ENCODE results near the gene CLEC16A. TPM values are rescaled to one million over a fixed set of nuclear protein-coding genes. Genes with fewer than 3 reads are reported as not detected.

Gene CLEC16A
- total RNA-seq, 4 donors from 2014 or later = 7.6 to 65.6 (median 28.0) TPM

GRCh38 chr16:10969615-10970014, 25.3 kb downstream of the CLEC16A start:
- Histone ChIP-seq H3K27me3 (no peaks in the 10 kb centered on the region), H3K9me3 (no peaks in the 10 kb centered on the region), H3K36me3 (no peaks in the 10 kb centered on the region), H3K4me3 (no peak overlapping the region), H3K27ac (no peak overlapping the region), H3K4me1 (no peaks in the 10 kb centered on the region)
- DNase-seq = no peak
- intact Hi-C loops (cut with DNase I; ENCODE audit: low total_unique reads) = no loop called here
- TF ChIP-seq POLR2A (IDR thresholded peaks at IDR 0.05) = no peak
- no peak for TF ChIP-seq CTCF (IDR thresholded peaks at IDR 0.05)

- intact Hi-C loops (cut with DNase I; ENCODE audit: low total_unique reads) = no loop called here
- Histone ChIP-seq H3K4me1 (no peaks in the 10 kb centered on the region), H3K27me3 (no peaks in the 10 kb centered on the region), H3K36me3 (no peaks in the 10 kb centered on the region), H3K4me3 (no peak overlapping the region), H3K9me3 (no peaks in the 10 kb centered on the region), H3K27ac (no peak overlapping the region)
- DNase-seq = no peak
- TF ChIP-seq CTCF (IDR thresholded peaks at IDR 0.05) (no peak), POLR2A (IDR thresholded peaks at IDR 0.05) (no peak)
These were observed 25.7 kb downstream of the CLEC16A start for GRCh38 chr16:10970065-10970464.

GRCh38 chr16:10971560-10971961, 27.2 kb downstream of the CLEC16A start:
- no peaks in the 10 kb centered on the region for H3K9me3 ChIP-seq
- intact Hi-C loops (cut with DNase I; ENCODE audit: low total_unique reads) = no loop called here
- peak; percentile 52 to 74 for DNase-seq
- H3K27me3 ChIP-seq = no peaks in the 10 kb centered on the region
- H3K27ac ChIP-seq = peak overlapping the region; percentile 37 to 52
- H3K4me1 ChIP-seq = no peaks in the 10 kb centered on the region
- H3K4me3 ChIP-seq = no peak overlapping the region
- TF ChIP-seq POLR2A (IDR thresholded peaks at IDR 0.05) = no peak
- TF ChIP-seq CTCF (IDR thresholded peaks at IDR 0.05) = peak; percentile 83 to 88 (median 84)
- no peaks in the 10 kb centered on the region for H3K36me3 ChIP-seq

GRCh38 chr16:10972108-10972818, 27.9 kb downstream of the CLEC16A start:
- H3K4me1 ChIP-seq = no peaks in the 10 kb centered on the region
- peak overlapping the region; percentile 37 to 52 for H3K27ac ChIP-seq
- H3K27me3 ChIP-seq = no peaks in the 10 kb centered on the region
- intact Hi-C loops (cut with DNase I; ENCODE audit: low total_unique reads) = no loop called here
- TF ChIP-seq CTCF (IDR thresholded peaks at IDR 0.05) (no peak), POLR2A (IDR thresholded peaks at IDR 0.05) (no peak)
- H3K4me3 ChIP-seq = no peak overlapping the region
- peak in 1 of 2 donors; percentile 39 for DNase-seq
- no peaks in the 10 kb centered on the region for H3K9me3 ChIP-seq
- H3K36me3 ChIP-seq = no peaks in the 10 kb centered on the region

- no peaks in the 10 kb centered on the region for H3K36me3 ChIP-seq
- intact Hi-C loops (cut with DNase I; ENCODE audit: low total_unique reads) = no loop called here
These were observed 28.6 kb downstream of the CLEC16A start for GRCh38 chr16:10972819-10973464.

More at GRCh38 chr16:10972819-10973464, 28.6 kb downstream of the CLEC16A start:
- no peaks in the 10 kb centered on the region for H3K9me3 ChIP-seq
- TF ChIP-seq CTCF (IDR thresholded peaks at IDR 0.05) (no peak), POLR2A (IDR thresholded peaks at IDR 0.05) (no peak)
- H3K27ac ChIP-seq = no peak overlapping the region
- no peaks in the 10 kb centered on the region for H3K4me1 ChIP-seq
- H3K27me3 ChIP-seq = no peaks in the 10 kb centered on the region
- no peak overlapping the region for H3K4me3 ChIP-seq
- no peak for DNase-seq
